Progenitor cell of endocrine pancreas (in vitro differentiated cells): Measurements from ENCODE around the gene BAG1. TPM values are rescaled to one million over a fixed set of nuclear protein-coding genes. Genes with fewer than 3 reads are reported as not detected.

Source experiments
- DNase-seq: peaks from one replicate; pipeline ENCODE4 v3.0.0; 2021; ENCODE audit warnings: low spot score; ENCODE audit not compliant: unreplicated experiment
- H3K27ac Mint-ChIP-seq: 2 replicates; pipeline ENCODE4 v1.8.0; 2021; ENCODE audit warnings: mild to moderate bottlenecking, moderate library complexity, mixed read lengths
- H3K27me3 Mint-ChIP-seq: 2 replicates; pipeline ENCODE4 v1.8.0; 2021; ENCODE audit warnings: mixed read lengths
- H3K36me3 Mint-ChIP-seq: 2 replicates; pipeline ENCODE4 v1.8.0; 2022; ENCODE audit warnings: mixed read lengths; ENCODE audit not compliant: insufficient read depth
- H3K4me1 Mint-ChIP-seq: 2 replicates; pipeline ENCODE4 v1.8.0; 2021; ENCODE audit warnings: low read depth, mixed read lengths
- H3K4me3 Mint-ChIP-seq: 2 replicates; pipeline ENCODE4 v1.8.0; 2021; ENCODE audit warnings: low read depth, mild to moderate bottlenecking, moderate library complexity, mixed read lengths
- H3K9me3 Mint-ChIP-seq: 2 replicates; pipeline ENCODE4 v1.8.0; 2021; ENCODE audit warnings: low read depth, mixed read lengths
- total RNA-seq: library from RNA; stranded (reverse); gene quantifications from 2 replicates; pipeline ENCODE4 v1.2.1, GENCODE V29; 2021
- TF ChIP-seq, protein P1 (sequence below): fragments of 200-600 bp; sonication (generic); IDR thresholded peaks from one replicate; pipeline ENCODE4 v1.5.0; 2021; ENCODE audit warnings: antibody characterized with exemption, mild to moderate bottlenecking; ENCODE audit not compliant: unreplicated experiment

BAG1 gene
- total RNA-seq, 1 donor from 2014 or later, result 67.7 TPM

- H3K27me3 Mint-ChIP-seq, result no peaks in the 10 kb centered on the region
- no peaks in the 10 kb centered on the region for H3K9me3 Mint-ChIP-seq
- H3K4me3 Mint-ChIP-seq, result no peak overlapping the region
- peaks cover 12% of the 10 kb centered on the region for H3K4me1 Mint-ChIP-seq
- H3K27ac Mint-ChIP-seq, result no peak overlapping the region
- peaks cover 13% of the 10 kb centered on the region for H3K36me3 Mint-ChIP-seq
- TF ChIP-seq, protein P1, sequence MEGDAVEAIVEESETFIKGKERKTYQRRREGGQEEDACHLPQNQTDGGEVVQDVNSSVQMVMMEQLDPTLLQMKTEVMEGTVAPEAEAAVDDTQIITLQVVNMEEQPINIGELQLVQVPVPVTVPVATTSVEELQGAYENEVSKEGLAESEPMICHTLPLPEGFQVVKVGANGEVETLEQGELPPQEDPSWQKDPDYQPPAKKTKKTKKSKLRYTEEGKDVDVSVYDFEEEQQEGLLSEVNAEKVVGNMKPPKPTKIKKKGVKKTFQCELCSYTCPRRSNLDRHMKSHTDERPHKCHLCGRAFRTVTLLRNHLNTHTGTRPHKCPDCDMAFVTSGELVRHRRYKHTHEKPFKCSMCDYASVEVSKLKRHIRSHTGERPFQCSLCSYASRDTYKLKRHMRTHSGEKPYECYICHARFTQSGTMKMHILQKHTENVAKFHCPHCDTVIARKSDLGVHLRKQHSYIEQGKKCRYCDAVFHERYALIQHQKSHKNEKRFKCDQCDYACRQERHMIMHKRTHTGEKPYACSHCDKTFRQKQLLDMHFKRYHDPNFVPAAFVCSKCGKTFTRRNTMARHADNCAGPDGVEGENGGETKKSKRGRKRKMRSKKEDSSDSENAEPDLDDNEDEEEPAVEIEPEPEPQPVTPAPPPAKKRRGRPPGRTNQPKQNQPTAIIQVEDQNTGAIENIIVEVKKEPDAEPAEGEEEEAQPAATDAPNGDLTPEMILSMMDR, result no peak
- DNase-seq, result no peak
Observed at GRCh38 chr9:33260372-33260771, 4.1 kb downstream of the BAG1 start.

DNA sequence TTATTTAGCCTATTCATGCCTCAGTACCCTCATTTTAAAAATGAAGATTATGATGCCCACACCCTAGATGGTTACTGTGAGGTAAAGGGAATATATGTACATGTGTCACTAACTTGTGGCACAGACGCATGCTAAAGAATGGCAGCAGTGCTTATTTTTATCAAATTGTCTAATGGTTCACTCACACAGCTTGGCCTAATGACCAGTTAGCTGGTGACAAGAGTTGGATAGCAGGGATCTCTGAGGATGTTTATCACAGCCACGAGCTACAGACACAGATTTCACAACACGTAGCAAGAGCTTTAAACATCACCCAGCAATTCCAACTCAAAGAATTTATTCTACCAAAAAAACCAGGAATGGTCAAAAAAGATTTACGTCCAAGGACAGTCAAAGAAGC, 7.2 kb downstream of the BAG1 start:
- DNase-seq, result no peak
- H3K4me1 Mint-ChIP-seq, result no peaks in the 10 kb centered on the region
- no peaks in the 10 kb centered on the region for H3K9me3 Mint-ChIP-seq
- H3K27ac Mint-ChIP-seq, result no peak overlapping the region
- no peak overlapping the region for H3K4me3 Mint-ChIP-seq
- peaks cover 22% of the 10 kb centered on the region for H3K36me3 Mint-ChIP-seq
- TF ChIP-seq, protein P1, result no peak
- H3K27me3 Mint-ChIP-seq, result no peaks in the 10 kb centered on the region

- peaks cover 24% of the 10 kb centered on the region for H3K36me3 Mint-ChIP-seq
Observed at GRCh38 chr9:33256236-33256635, 8.3 kb downstream of the BAG1 start.

GRCh38 chr9:33255471-33255870, 9.0 kb downstream of the BAG1 start:
- peaks cover 21% of the 10 kb centered on the region for H3K36me3 Mint-ChIP-seq
- DNase-seq, result no peak
- H3K4me1 Mint-ChIP-seq, result no peaks in the 10 kb centered on the region
- H3K4me3 Mint-ChIP-seq, result no peak overlapping the region
- TF ChIP-seq, protein P1, result no peak
- H3K27ac Mint-ChIP-seq, result no peak overlapping the region
- H3K9me3 Mint-ChIP-seq, result no peaks in the 10 kb centered on the region
- no peaks in the 10 kb centered on the region for H3K27me3 Mint-ChIP-seq

More at GRCh38 chr9:33256236-33256635, 8.3 kb downstream of the BAG1 start:
- TF ChIP-seq, protein P1, result no peak
- DNase-seq, result no peak
- H3K27ac Mint-ChIP-seq, result no peak overlapping the region
- no peaks in the 10 kb centered on the region for H3K27me3 Mint-ChIP-seq
- H3K9me3 Mint-ChIP-seq, result no peaks in the 10 kb centered on the region
- no peaks in the 10 kb centered on the region for H3K4me1 Mint-ChIP-seq
- no peak overlapping the region for H3K4me3 Mint-ChIP-seq

- H3K36me3 Mint-ChIP-seq, result peaks cover 21% of the 10 kb centered on the region
- no peaks in the 10 kb centered on the region for H3K9me3 Mint-ChIP-seq
- no peak overlapping the region for H3K4me3 Mint-ChIP-seq
- H3K4me1 Mint-ChIP-seq, result no peaks in the 10 kb centered on the region
- no peaks in the 10 kb centered on the region for H3K27me3 Mint-ChIP-seq
- no peak overlapping the region for H3K27ac Mint-ChIP-seq
- TF ChIP-seq, protein P1, result no peak
- no peak for DNase-seq
Observed at GRCh38 chr9:33255014-33255413, 9.5 kb downstream of the BAG1 start.
